Activated naive CD4-positive, alpha-beta T cell treated with anti-CD3 and anti-CD28 coated beads for 36 hours (primary cell): Measurements from ENCODE around the gene FGGY. TPM values are rescaled to one million over a fixed set of nuclear protein-coding genes. Genes with fewer than 3 reads are reported as not detected.
"Not testable (repeated sequence)": the region's sequence is repeated elsewhere in the genome, so short reads cannot be mapped to it uniquely, and the experiment has no call there.

ENCODE experiments used
- CTCF ChIA-PET: fragments of 350-600 bp; sonication (Branson Sonifier 250); formaldehyde crosslinking; loops from one replicate; lab custom pipeline; 2021; ENCODE audit warnings: antibody characterized with exemption; lab: Charles Lee
- DNase-seq: peaks from one replicate; pipeline ENCODE4 v3.0.0-alpha.2; 2020
- H3K27ac Mint-ChIP-seq: one replicate; pipeline ENCODE4 v1.8.0; 2021; ENCODE audit warnings: mild to moderate bottlenecking, mixed read lengths
- H3K27me3 Mint-ChIP-seq: one replicate; pipeline ENCODE4 v1.8.0; 2021; ENCODE audit warnings: low read depth, mixed read lengths
- H3K36me3 Mint-ChIP-seq: one replicate; pipeline ENCODE4 v1.8.0; 2021; ENCODE audit warnings: low read depth, mixed read lengths
- H3K4me1 Mint-ChIP-seq: one replicate; pipeline ENCODE4 v1.8.0; 2021; ENCODE audit warnings: low read depth, mixed read lengths
- H3K4me3 Mint-ChIP-seq: one replicate; pipeline ENCODE4 v1.8.0; 2021; ENCODE audit warnings: mild to moderate bottlenecking, moderate library complexity, mixed read lengths
- H3K9me3 Mint-ChIP-seq: one replicate; pipeline ENCODE4 v1.8.0; 2021; ENCODE audit warnings: mixed read lengths
- intact Hi-C: fragments of 100-400 bp; cut with micrococcal nuclease; formaldehyde crosslinking; loops from one replicate; pipeline ENCODE4 v1.15.1; 2023
- total RNA-seq, 2 experiments: library from RNA; stranded (reverse); gene quantifications; one replicate each; pipeline ENCODE4 v1.2.3, GENCODE V29; 2021

The FGGY gene
- total RNA-seq, 2 experiments from 2014 or later: 9.8 to 10.9 TPM

DNA sequence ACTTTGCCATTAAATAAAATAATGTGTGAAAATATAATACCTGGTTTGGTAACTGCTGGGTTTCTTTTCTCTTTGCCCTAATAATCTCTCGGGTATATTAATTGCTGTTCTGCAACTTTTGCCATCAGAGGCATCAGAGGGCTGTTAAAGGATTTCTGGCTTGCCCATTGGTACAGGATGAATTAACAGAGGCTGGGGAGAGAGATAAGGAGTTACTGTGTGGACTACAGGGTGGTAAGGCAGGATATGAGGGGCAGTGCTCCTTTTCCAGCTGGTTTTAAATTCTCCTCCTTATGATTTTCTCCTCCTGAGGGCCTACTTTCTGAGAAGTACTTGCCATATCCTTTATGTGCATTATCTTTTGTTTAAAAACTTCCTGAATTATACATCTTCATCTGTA, 48.3 kb downstream of the FGGY start:
- DNase-seq: no peak
- CTCF ChIA-PET: interaction anchor here (0.6 kb wide), 1 partner anchor 621 kb away, joined by 3 read pairs; no protein-coding TSS in a partner anchor
- Mint-ChIP-seq H3K36me3 (no peaks in the 10 kb centered on the region), H3K4me1 (no peaks in the 10 kb centered on the region), H3K27ac (no peak overlapping the region), H3K4me3 (no peak overlapping the region), H3K9me3 (no peaks in the 10 kb centered on the region), H3K27me3 (no peaks in the 10 kb centered on the region)
- intact Hi-C loops: no loop called here

DNA sequence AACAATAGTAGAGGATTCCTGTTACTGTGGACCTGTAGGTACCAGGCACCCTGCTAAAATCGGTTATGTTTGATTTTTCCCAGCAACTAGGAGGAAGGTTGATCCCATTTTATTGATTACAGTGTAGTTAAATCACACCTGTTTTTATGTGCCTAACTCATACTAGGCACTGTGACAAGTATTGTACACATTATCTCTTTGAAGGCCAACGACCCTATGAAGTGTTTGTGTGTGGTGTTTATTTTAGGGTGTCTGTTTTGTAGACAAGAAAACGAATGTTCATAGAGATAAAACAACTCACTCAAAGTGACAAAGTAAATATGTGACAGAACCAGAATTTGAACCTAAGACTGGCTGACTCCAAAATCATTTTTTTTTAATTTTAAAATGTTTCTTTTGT, 49.5 kb downstream of the FGGY start:
- no peak for DNase-seq
- Mint-ChIP-seq H3K4me3 (no peak overlapping the region), H3K27me3 (no peaks in the 10 kb centered on the region), H3K27ac (no peak overlapping the region), H3K36me3 (no peaks in the 10 kb centered on the region), H3K4me1 (no peaks in the 10 kb centered on the region), H3K9me3 (no peaks in the 10 kb centered on the region)
- CTCF ChIA-PET: no interaction called here
- intact Hi-C loops: no loop called here

DNA sequence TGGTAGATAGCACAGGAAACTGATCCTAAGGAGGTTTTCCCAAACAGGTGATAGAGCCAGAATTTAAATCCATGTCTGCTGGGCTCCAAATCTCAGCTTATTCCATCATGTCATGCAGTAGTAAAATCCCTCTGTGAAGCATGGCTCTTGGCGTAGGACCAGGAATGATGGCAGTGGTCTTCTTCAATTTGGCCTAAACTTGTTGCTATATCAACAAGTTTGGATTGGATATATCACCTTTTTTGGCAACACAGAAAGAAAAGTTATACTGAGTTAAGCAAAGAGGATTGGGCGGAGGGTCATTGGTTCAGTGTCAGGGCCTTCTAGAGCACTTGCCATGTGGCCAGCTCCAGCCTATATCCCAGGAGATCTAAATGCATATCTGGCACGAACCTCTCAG, 52.2 kb downstream of the FGGY start:
- no peaks in the 10 kb centered on the region for H3K27me3 Mint-ChIP-seq

DNA sequence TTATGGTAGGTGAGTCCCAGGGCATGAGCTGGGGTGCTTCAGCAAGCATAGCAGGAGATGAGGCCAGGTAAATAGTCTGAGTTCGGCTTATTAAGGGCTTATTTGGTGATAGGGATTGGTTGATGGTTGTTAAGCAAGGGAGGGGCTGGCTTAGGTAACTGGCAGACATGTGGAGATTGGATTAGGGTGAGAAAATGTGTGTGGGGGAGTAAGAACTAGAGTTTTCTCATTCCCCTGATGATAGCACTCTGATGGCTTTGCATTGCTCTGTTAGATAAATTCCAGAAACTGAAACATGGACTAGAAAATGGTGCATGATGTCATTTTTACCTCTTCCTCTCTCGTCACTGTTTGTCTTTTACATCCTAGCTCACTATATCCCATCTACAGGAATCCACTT, 53.6 kb downstream of the FGGY start:
- intact Hi-C loops: no loop called here
- CTCF ChIA-PET: no interaction called here

More for the DNA sequence above, 52.2 kb downstream of the FGGY start:
- Mint-ChIP-seq H3K36me3 (no peaks in the 10 kb centered on the region), H3K4me3 (no peak overlapping the region), H3K27ac (no peak overlapping the region), H3K4me1 (no peaks in the 10 kb centered on the region), H3K9me3 (no peaks in the 10 kb centered on the region)
- DNase-seq: no peak
- CTCF ChIA-PET: no interaction called here
- intact Hi-C loops: no loop called here

DNA sequence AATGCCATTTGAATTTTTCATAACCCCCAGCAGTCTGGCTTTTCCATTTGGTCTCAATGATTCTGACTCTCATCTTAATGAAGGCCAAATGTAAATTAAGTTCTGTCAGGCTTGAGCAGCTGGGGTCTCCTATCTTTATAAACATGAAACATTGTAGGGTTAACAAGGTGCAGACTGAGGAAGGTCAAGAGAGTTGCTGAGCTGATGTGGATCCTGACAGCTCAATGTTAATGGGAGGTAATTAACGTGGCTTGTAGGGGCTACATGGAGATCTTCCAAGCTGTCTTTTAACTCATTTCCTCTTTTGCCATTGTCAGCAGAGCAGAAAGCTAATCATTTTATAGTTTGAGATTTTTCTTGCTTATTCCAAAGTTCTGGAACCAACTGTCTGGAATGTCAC, 55.2 kb downstream of the FGGY start:
- intact Hi-C loops: no loop called here
- Mint-ChIP-seq H3K36me3 (no peaks in the 10 kb centered on the region), H3K27me3 (no peaks in the 10 kb centered on the region), H3K4me1 (peaks cover 5% of the 10 kb centered on the region), H3K4me3 (no peak overlapping the region), H3K9me3 (no peaks in the 10 kb centered on the region), H3K27ac (no peak overlapping the region)
- no peak for DNase-seq
- CTCF ChIA-PET: no interaction called here

More for the DNA sequence above, 53.6 kb downstream of the FGGY start:
- DNase-seq: no peak
- H3K27me3 Mint-ChIP-seq: no peaks in the 10 kb centered on the region
- H3K9me3 Mint-ChIP-seq: no peaks in the 10 kb centered on the region
- H3K4me3 Mint-ChIP-seq: no peak overlapping the region
- H3K27ac Mint-ChIP-seq: no peak overlapping the region
- H3K4me1 Mint-ChIP-seq: peaks cover 5% of the 10 kb centered on the region
- H3K36me3 Mint-ChIP-seq: no peaks in the 10 kb centered on the region

DNA sequence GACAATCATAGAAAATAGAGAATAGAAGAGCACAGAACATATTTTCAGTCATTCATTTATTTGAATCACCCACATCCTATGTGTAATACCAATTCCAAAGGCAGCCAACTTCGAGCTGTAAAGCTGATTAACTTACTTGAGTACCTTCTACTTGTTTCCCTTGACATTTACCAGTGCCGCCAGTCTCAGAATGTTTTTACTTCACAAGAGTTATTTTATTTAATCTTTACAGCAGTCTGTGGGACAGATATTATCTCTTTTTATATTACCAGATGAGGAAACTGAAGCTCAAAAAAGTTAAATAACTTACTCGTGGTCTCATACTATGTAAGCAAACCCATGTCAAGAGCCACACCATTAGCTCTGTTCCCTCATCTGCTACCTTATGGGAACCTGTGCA, 56.6 kb downstream of the FGGY start:
- CTCF ChIA-PET: no interaction called here
- no peak for DNase-seq

DNA sequence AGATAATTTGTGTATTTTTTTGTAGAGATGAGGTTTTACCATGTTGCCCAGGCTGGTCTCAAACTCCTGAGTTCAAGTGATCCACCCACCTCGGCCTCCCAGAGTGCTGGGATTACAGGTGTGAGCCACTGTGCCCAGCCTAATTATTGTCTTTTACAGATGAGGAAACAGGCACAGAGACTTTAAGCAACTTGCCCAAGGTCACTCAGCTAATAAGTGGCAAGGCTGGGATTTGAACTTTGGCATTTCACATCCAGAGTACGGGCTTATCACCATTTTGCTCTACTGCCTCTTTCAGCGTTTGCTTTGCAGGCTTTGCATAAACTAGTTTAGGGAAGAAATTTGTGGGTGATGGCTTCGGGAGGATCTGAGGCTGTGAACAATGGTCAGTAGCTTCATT, 57.3 kb downstream of the FGGY start:
- H3K36me3 Mint-ChIP-seq, CTCF ChIA-PET, H3K27ac Mint-ChIP-seq: not testable (repeated sequence)

More for the DNA sequence above, 56.6 kb downstream of the FGGY start:
- H3K27ac Mint-ChIP-seq: no peak overlapping the region
- intact Hi-C loops: no loop called here
- H3K27me3 Mint-ChIP-seq: no peaks in the 10 kb centered on the region
- H3K4me1 Mint-ChIP-seq: peaks cover 5% of the 10 kb centered on the region
- no peaks in the 10 kb centered on the region for H3K9me3 Mint-ChIP-seq
- no peaks in the 10 kb centered on the region for H3K36me3 Mint-ChIP-seq
- H3K4me3 Mint-ChIP-seq: no peak overlapping the region

DNA sequence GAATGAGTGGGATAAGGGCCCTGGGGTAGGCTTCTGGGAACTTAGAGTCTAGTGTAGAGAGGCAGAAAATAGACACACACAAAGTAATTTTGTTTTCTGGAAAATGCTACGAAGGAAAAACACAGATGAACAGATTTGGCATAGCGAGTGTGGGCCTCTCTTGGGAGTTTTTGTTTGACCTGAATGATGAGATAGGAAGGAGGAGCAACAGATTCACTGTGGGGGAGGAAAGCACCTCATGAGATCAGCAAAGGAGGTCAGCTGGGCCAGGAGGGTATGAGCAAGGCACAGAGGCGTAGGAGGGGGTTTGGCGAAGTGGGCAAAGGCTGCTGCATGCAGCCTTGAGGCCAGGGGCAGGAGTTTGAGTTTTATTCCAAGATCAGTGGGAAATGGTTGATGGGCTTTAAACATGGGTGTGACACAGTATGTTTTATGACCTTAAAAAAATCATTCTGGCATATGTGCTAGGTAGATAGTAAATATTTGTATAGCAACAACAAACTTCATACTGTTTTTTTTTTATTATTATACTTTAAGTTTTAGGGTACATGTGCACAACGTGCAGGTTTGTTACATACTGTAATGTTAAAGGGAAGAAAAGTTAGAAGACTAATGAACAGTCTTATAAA, 57.9 kb downstream of the FGGY start:
- no peak for DNase-seq
- intact Hi-C loops: no loop called here
- Mint-ChIP-seq H3K4me3 (no peak overlapping the region), H3K27ac (no peak overlapping the region), H3K27me3 (no peaks in the 10 kb centered on the region), H3K9me3 (no peaks in the 10 kb centered on the region), H3K4me1 (peaks cover 5% of the 10 kb centered on the region), H3K36me3 (no peaks in the 10 kb centered on the region)
- CTCF ChIA-PET: interaction anchor here (0.6 kb wide), 2 partner anchors 55 to 95 kb away, joined by 3 to 4 read pairs; no protein-coding TSS in a partner anchor

More for the DNA sequence above, 57.3 kb downstream of the FGGY start:
- H3K9me3 Mint-ChIP-seq, H3K4me3 Mint-ChIP-seq, H3K4me1 Mint-ChIP-seq, DNase-seq, intact Hi-C loops, H3K27me3 Mint-ChIP-seq: not testable (repeated sequence)

DNA sequence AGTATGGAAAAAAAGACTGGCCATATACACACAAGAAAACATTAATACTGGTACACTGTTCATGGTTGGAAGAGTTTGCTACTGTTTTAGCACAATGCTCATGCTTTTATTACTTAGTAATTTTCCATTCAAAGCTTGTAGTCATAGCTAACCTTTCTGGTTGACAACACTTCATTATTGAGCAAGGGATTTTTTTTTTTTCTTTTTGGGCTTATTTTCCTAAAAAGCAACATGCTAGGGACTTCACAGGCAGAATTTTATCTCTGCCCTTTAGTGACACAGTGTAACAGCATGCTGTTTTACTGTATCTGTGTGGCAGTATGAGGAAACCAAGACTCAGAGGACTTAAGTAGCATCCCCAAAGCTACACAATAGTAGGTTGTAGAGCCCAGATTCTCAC, 58.5 kb downstream of the FGGY start:
- H3K9me3 Mint-ChIP-seq: no peaks in the 10 kb centered on the region
- DNase-seq: no peak
- no peaks in the 10 kb centered on the region for H3K36me3 Mint-ChIP-seq
- CTCF ChIA-PET: interaction anchor here (0.6 kb wide), 2 partner anchors 55 to 96 kb away, joined by 3 to 4 read pairs; no protein-coding TSS in a partner anchor
- no peaks in the 10 kb centered on the region for H3K27me3 Mint-ChIP-seq
- H3K27ac Mint-ChIP-seq: no peak overlapping the region
- H3K4me1 Mint-ChIP-seq: peaks cover 5% of the 10 kb centered on the region
- H3K4me3 Mint-ChIP-seq: no peak overlapping the region
- intact Hi-C loops: no loop called here

DNA sequence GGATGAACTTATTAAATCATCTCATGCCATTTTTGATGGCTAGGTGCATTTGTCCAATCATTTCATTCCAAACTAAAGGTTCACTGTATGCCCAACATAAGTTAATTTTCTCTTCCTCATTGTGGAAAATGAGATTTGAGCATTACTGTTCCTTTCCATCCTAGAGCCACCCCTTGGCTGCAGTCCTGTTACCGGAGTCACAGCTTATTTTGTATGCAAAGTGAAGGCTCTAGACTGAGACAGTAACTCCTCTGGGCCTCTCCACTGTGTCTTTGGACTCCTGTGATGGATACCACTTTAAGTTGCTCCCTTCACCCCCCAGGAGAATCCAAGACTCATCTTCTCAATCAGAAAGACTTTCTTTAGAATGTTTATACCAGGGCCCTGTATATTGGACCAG, 59.7 kb downstream of the FGGY start:
- intact Hi-C loops: no loop called here
- no peak for DNase-seq
- H3K9me3 Mint-ChIP-seq: no peaks in the 10 kb centered on the region
- no peaks in the 10 kb centered on the region for H3K36me3 Mint-ChIP-seq
- no peaks in the 10 kb centered on the region for H3K27me3 Mint-ChIP-seq
- CTCF ChIA-PET: no interaction called here
- H3K27ac Mint-ChIP-seq: no peak overlapping the region
- H3K4me3 Mint-ChIP-seq: no peak overlapping the region
- H3K4me1 Mint-ChIP-seq: peaks cover 5% of the 10 kb centered on the region

DNA sequence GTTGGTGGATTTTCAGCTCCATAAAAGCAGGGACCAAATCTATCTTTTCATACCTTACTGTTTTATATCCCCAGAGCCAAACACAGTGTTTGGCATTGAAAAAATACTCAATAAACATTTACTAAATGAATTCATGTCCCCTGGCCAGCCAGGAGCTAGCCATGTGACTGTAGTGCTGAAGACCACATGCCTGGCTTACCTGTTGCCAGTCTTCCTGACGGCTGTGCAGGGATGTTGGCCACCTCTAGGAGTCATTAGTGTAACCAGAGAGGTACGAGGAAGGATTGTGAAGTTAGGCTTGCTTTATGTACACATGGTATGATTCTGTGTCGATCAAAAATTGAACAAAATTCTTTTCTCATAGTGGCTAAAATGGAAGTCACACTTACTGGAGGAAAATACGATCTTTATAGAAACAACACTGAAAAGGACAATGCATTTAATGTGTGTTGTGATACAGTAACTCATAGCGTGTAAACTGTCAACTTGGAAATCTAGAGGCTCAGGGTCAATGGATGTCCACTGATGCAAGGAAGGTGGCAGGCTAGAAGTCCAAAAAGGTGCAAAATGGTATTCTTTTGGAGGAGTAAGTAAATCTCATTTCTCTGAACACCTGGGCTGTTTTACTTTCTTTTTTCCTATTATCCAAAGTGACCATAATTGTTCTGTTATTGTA, 60.9 kb downstream of the FGGY start:
- Mint-ChIP-seq H3K27ac (no peak overlapping the region), H3K9me3 (no peaks in the 10 kb centered on the region), H3K36me3 (peaks cover 3% of the 10 kb centered on the region), H3K4me1 (peaks cover 5% of the 10 kb centered on the region), H3K27me3 (no peaks in the 10 kb centered on the region), H3K4me3 (no peak overlapping the region)
- no peak for DNase-seq
- CTCF ChIA-PET: no interaction called here
- intact Hi-C loops: no loop called here

DNA sequence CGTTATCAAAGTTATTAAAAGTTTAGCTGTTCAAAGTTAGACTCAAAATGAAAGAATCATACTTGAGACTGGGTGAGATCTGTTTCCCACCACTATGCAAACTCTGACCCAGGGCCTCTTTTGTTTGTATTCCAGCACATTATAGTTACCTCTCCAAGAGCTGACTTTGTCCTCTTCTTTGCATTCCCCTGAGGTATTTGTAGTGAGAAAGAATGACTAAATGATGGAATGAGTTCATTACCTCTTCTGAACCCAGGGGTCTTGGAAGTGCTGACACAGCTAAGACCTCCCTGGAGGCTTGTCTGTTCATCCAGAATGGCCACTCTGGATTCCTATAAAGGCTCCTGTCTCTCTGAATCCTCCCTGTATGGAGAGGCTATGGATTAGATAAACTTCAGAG, 62.4 kb downstream of the FGGY start:
- Mint-ChIP-seq H3K27ac (no peak overlapping the region), H3K9me3 (no peaks in the 10 kb centered on the region), H3K27me3 (no peaks in the 10 kb centered on the region)

DNA sequence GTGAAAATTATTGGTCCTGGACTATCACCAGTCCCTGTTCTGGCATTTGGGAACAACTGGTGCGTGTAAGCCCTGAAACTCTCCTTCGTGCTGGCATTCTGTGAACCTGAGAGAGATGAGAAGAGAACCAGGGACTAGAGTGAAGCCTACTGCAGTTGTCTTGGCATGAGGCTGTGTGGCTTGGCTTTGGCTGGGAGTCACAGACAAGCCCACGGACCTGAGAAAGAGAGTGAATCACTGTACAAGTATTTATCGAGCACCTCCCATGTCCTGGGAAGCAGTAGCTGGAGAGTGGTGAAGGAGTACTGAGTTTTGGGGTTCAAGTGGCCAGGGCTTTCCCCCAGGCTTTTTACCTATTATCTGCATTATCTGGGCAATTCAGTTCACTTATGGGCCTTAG, 63.3 kb downstream of the FGGY start:
- intact Hi-C loops: no loop called here
- Mint-ChIP-seq H3K27ac (no peak overlapping the region), H3K4me1 (no peaks in the 10 kb centered on the region), H3K36me3 (peaks cover 3% of the 10 kb centered on the region), H3K4me3 (no peak overlapping the region), H3K27me3 (no peaks in the 10 kb centered on the region), H3K9me3 (no peaks in the 10 kb centered on the region)
- no peak for DNase-seq
- CTCF ChIA-PET: no interaction called here

More for the DNA sequence above, 62.4 kb downstream of the FGGY start:
- Mint-ChIP-seq H3K4me3 (no peak overlapping the region), H3K4me1 (peaks cover 5% of the 10 kb centered on the region), H3K36me3 (peaks cover 3% of the 10 kb centered on the region)
- CTCF ChIA-PET: no interaction called here
- no peak for DNase-seq
- intact Hi-C loops: no loop called here
